HG02642 (cell line): ENCODE results near the gene TMEM270.

Experiments used
- ATAC-seq: cut with Tn5 transposase; IDR thresholded peaks from one replicate; pipeline ENCODE4 v1.9.1; 2021; ENCODE audit warnings: mild to moderate bottlenecking; ENCODE audit not compliant: unreplicated experiment, poor library complexity

Gene TMEM270

DNA sequence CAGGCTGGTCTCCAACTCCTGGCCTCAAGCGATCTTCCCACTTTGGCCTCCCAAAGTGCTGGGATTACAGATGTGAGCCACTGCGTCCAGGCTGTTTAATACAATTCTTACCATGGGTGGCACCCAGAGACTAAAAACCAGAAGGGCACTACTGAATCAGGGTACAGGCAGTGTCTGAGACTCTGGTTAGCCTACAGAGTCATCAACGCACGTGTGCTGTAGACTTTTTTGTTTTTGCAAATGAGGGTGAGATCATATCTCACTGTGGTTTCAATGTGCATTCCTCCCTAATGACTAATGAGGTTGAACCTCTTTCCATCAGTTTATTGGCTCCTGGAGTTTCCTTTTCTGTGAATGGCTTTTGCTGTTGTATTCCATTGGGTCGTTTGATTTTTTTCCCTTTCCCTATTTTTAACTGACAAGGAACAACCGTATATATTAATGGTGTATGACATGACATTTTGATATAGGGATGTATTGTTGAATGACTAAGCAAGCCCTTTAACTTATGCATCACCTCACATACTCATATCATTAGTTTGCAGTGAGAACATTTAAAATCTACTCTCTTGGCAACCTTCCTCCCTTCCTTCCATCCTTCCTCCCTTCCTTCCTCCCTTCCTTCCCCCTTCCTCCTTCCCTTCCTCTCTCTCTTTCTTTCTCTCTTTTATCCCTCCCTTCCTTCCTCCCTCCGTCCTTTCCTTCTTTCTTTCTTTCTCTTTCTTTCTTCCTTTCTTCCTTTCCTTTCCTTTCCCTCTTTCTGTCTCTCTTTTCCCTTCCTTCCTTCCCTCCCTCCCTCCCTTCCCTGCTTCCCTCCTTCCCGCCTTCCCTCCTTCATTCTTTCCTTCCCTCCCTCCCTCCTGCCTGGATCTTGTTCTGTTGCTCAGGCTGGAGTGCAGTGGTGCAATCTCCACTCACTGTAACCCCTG, 9.3 kb upstream of the TMEM270 start:
- peak; percentile 54 for ATAC-seq

- ATAC-seq = no peak
Observed at GRCh38 chr7:73852500-73852899, 8.5 kb upstream of the TMEM270 start.

- ATAC-seq = no peak
Observed at GRCh38 chr7:73856941-73857340, 4.0 kb upstream of the TMEM270 start.

- ATAC-seq = no peak
Observed at GRCh38 chr7:73858807-73859206, 2.2 kb upstream of the TMEM270 start.

DNA sequence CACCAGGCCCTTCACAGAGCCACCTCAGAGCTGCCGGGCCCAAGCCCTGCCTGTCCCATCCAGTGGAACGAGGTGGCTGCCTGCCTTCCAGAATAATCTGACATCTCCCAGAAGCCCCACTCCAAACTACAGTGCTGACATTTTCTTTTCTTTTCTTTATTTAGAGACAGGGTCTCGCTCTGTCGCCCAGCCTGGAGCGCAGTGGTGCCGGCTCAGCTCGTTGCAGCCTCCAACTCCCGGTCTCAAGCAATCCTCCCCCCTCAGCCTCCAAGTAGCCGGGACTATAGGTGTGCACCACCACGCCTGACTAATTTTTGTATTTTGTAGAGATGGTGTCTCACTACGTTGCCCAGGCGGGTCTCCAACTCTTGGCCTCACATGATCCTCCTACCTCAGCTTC, 346 bp downstream of the TMEM270 start:
- no peak for ATAC-seq

- ATAC-seq = no peak
Observed at GRCh38 chr7:73864981-73865711, 4.2 kb downstream of the TMEM270 start.

GRCh38 chr7:73865738-73866445, 4.9 kb downstream of the TMEM270 start:
- no peak for ATAC-seq

DNA sequence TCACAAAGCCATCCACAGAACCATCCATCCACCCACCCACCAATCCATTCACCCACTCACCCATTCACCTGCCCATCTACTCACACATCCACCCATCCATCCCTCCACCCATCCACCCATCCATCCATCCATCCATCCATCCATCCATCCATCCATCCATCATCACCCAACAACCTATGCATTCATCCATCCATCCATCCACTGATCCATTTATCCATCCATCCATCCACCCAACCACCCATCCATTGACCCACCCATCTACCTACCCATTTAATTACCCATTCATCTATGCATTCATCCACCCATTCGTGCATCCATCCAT, 5.4 kb downstream of the TMEM270 start:
- no peak for ATAC-seq

DNA sequence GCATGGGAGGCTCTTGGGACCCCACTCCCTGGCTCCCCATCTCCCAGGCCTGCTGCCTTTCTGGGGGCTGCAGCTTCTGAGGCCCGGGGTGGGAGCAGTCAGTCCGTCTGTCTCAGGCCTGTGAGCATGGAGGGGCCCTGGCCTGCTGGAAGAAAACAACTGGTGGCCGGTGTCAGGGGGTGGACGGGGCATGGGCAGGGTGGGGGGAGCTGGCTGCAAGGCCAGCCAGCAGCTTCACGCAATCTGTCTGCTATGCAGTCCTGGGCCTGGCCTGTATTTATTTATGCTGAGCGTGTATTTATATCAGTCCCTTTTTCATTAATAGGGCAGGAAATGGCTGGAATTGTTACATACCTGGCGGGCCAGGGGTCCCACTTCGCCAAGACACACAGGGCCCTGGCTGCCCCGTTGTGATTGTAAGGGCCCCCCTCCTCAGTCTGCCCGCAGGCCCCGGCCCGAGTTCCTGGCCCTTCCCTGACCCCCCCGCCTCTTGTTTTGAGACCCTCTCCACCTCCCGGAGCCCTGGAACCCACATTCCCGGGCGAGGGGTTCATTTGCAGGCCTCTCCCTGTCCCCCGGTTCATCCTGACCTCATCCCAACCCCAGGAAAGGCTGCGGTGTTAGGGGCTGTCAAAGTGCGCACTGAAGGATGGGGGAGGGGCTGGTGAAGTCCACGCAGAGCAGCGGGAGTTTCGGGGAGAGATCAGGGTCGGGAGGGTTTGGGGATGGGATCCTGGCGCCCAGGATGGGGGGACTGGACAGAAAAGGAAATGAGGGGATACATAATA, 8.2 kb downstream of the TMEM270 start:
- ATAC-seq = no peak

DNA sequence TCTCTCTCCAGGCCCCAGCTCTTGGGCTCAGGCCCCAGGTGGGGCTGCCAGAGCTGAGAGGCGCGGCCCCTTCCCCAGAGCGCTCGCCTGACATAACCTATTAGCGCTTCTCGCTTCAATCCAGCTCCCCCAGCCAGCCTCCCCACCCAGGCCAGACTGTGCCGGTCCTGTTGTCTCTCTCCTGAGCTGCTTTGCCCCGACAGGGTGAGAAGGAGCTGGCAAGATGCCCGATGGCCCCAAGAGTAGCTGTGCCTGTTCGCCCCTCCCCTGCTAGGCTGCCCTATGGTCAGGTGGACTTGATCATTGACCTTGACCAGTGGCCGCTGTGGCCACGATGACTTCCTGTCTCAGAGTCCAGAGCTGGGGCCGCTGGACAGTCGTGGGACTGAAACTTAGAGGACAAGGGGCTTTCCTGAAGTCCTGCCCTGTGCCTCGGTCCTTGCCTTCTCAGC, 9.1 kb downstream of the TMEM270 start:
- ATAC-seq = no peak

- no peak for ATAC-seq
Observed at GRCh38 chr7:73871163-73872011, 10.4 kb downstream of the TMEM270 start.

GRCh38 chr7:73872056-73872908, 11.3 kb downstream of the TMEM270 start:
- ATAC-seq = no peak

- no peak for ATAC-seq
Observed at GRCh38 chr7:73876361-73876760, 15.4 kb downstream of the TMEM270 start.

- ATAC-seq = no peak
Observed at GRCh38 chr7:73876973-73877372, 16.0 kb downstream of the TMEM270 start.

- no peak for ATAC-seq
Observed at GRCh38 chr7:73879977-73880681, 19.2 kb downstream of the TMEM270 start.

DNA sequence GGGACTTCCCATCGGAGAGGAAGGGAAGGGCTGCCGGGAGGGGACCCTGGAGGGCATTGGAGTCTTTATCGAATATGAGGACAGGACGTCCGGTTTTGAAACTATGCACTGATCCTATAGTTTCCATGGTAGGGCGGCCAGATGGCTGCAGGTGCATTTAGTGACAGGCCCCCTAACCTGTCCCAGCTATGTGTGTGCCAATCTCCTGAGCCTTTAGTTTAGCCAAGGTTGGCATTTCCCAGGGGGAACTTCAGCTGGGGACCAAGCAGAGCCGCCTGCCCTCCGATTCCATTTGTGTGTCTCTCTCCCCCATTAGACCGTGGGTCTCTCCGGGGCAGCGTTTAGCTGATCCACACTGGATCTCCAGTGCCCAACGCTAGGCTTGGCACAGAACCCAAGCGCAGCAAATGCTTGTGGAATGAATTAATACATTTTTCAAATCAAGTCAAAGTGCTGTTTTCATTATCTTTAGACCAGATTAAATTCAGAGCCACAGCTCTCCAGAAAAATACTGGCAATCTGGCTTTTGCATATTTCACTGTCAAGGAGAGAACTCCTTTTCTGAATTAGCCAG, 19.9 kb downstream of the TMEM270 start:
- ATAC-seq = no peak

DNA sequence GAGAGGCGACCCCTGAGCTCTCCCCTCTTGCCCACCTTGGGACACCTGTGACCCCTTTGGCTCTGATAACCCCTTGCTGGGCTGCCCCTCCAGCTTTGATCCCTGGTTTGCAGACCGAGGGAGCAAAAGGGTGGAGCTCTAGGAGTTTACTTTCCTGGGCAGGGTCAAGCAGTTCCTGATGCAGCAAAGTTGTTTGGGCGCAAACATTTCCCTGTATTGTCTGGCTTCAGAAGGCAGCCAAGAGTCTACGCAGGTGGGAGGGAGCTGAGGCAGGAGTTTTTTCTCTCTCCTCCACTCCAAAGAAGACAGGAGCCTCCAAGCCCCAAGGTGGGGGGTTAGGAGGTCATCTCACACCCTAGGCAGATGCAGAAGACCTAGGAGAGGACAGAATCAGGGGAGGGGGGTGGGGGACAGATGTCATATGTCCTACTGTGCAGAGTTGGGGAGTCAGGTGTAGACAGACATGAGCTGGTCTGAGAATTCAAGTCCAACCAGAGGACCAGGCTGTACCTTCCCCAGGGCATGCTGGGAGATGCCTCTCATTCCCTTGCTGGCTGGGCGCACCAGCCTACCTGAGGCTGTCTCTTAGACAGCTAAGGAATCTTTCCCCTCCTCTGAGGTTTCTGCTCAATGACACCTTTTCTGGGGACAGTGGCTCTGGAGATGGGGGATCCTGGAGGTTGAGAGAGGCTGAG, 20.5 kb downstream of the TMEM270 start:
- no peak for ATAC-seq
